ENCODE measurements around the gene ZSWIM8.

ZSWIM8 gene

GRCh38 chr10:73814896-73815718, 29.7 kb downstream of the ZSWIM8 start:
- Histone ChIP-seq H3K79me2 (ENCODE audit: low read length) (peaks cover 5% of the 10 kb centered on the region), H3K27ac (ENCODE audit: low read length) (no peak overlapping the region), H3F3A (ENCODE audit: insufficient read depth, low read length) (peaks cover 10% of the 10 kb centered on the region), H3K27me3 (replicated peaks; ENCODE audit: insufficient read depth, low read length) (no peaks in the 10 kb centered on the region), H3K9ac (ENCODE audit: low read length) (no peak overlapping the region), H3K4me3 (ENCODE audit: low read length) (no peak overlapping the region), H3K4me1 (ENCODE audit: low read length) (no peaks in the 10 kb centered on the region), H3K36me3 (replicated peaks; ENCODE audit: insufficient read depth, low read length) (no peaks in the 10 kb centered on the region), H3K9me2 (replicated peaks; ENCODE audit: insufficient read depth, low read length) (no peaks in the 10 kb centered on the region), H4K20me1 (ENCODE audit: insufficient read depth, low read length) (no peaks in the 10 kb centered on the region), H2AFZ (ENCODE audit: low read length) (no peak overlapping the region), H3K4me2 (ENCODE audit: low read depth, low read length) (no peak overlapping the region), H3K9me3 (replicated peaks; ENCODE audit: insufficient read depth, low read length) (no peaks in the 10 kb centered on the region)
- no peak for DNase-seq
- TF ChIP-seq EZH2 (optimal IDR thresholded peaks at IDR 0.05; ENCODE audit: low read depth, low read length) = no peak
- no peak; the same call in none of the 2 replicates for TF ChIP-seq CTCF (IDR thresholded peaks at IDR 0.05; ENCODE audit: low read length)
- no peak for TF ChIP-seq EZH2phosphoT487 (IDR thresholded peaks at IDR 0.05; ENCODE audit: low read length)

DNA sequence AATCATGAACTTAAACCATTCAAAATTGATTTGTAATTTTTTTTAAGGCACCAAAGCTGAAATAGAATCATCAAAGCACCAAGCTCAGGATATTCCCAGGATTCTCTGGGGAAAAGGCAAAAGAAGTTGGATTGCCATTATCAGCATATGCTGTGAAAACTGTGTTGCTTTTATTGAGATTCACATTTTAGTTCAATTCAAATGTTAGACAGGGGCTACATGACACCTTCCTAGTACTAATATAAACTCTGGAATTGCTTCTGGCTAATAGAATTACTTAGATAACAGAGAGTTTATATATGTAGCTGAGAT, 30.3 kb downstream of the ZSWIM8 start:
- no peak for DNase-seq
- Histone ChIP-seq H3K4me2 (ENCODE audit: low read depth, low read length) (no peak overlapping the region), H3K9me2 (replicated peaks; ENCODE audit: insufficient read depth, low read length) (no peaks in the 10 kb centered on the region), H3K9me3 (replicated peaks; ENCODE audit: insufficient read depth, low read length) (no peaks in the 10 kb centered on the region), H3K27me3 (replicated peaks; ENCODE audit: insufficient read depth, low read length) (no peaks in the 10 kb centered on the region), H3K9ac (ENCODE audit: low read length) (no peak overlapping the region), H3F3A (ENCODE audit: insufficient read depth, low read length) (peaks cover 8% of the 10 kb centered on the region), H2AFZ (ENCODE audit: low read length) (no peak overlapping the region), H3K27ac (ENCODE audit: low read length) (no peak overlapping the region), H3K4me3 (ENCODE audit: low read length) (no peak overlapping the region), H3K36me3 (replicated peaks; ENCODE audit: insufficient read depth, low read length) (no peaks in the 10 kb centered on the region), H4K20me1 (ENCODE audit: insufficient read depth, low read length) (no peaks in the 10 kb centered on the region), H3K79me2 (ENCODE audit: low read length) (peaks cover 1% of the 10 kb centered on the region), H3K4me1 (ENCODE audit: low read length) (no peaks in the 10 kb centered on the region)
- TF ChIP-seq EZH2phosphoT487 (IDR thresholded peaks at IDR 0.05; ENCODE audit: low read length) (no peak), EZH2 (optimal IDR thresholded peaks at IDR 0.05; ENCODE audit: low read depth, low read length) (no peak), CTCF (IDR thresholded peaks at IDR 0.05; ENCODE audit: low read length) (no peak)

DNA sequence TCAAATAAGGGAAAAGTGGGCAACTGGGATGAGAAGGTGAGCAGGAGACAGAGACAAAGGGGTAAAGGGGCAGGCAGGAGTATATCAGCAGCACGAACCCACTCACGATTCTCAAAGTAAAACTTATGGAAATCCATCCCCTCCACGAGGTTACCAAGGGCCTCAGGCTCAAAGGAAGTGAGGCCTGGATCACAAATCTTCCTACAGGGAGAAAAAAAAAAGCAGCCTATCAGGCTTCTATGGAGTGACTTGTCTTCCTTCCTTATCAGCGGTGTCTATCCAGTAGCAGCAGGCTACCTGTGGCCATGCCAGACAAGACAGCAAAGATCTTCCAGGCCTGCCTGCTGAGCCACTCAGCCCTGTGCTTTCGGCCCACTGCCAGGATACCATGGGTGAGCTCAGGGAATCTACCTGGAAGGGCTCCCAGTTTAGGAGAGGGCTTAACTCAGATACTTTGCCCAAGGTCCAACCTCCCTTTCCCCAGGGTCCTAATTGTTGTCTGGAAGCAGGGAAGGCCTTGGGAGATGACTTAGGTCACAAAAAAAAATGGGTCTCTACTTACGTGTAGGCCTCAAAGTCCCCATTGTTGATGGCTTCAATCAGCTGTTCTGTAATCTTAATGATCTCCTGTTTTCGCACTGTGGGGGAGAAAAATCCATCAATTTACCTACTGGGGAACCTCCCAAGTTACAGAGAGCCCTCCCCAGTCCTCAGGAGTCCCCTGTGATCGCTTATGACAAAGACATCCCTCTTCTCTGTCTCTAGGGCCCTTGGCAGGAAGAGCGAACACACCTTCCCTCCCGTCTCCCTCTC, 31.7 kb downstream of the ZSWIM8 start:
- H3K27me3 ChIP-seq (replicated peaks; ENCODE audit: insufficient read depth, low read length) = no peaks in the 10 kb centered on the region
- TF ChIP-seq EZH2 (optimal IDR thresholded peaks at IDR 0.05; ENCODE audit: low read depth, low read length) (no peak), EZH2phosphoT487 (IDR thresholded peaks at IDR 0.05; ENCODE audit: low read length) (no peak), CTCF (IDR thresholded peaks at IDR 0.05; ENCODE audit: low read length) (no peak)
- H3K79me2 ChIP-seq (ENCODE audit: low read length) = no peaks in the 10 kb centered on the region
- H3K9me3 ChIP-seq (replicated peaks; ENCODE audit: insufficient read depth, low read length) = no peaks in the 10 kb centered on the region
- no peak for DNase-seq
- no peaks in the 10 kb centered on the region for H3K36me3 ChIP-seq (replicated peaks; ENCODE audit: insufficient read depth, low read length)
- H3K9ac ChIP-seq (ENCODE audit: low read length) = no peak overlapping the region
- no peak overlapping the region for H2AFZ ChIP-seq (ENCODE audit: low read length)
- H3K27ac ChIP-seq (ENCODE audit: low read length) = no peak overlapping the region
- no peaks in the 10 kb centered on the region for H4K20me1 ChIP-seq (ENCODE audit: insufficient read depth, low read length)
- H3K4me1 ChIP-seq (ENCODE audit: low read length) = no peaks in the 10 kb centered on the region
- no peak overlapping the region for H3K4me2 ChIP-seq (ENCODE audit: low read depth, low read length)
- H3K9me2 ChIP-seq (replicated peaks; ENCODE audit: insufficient read depth, low read length) = no peaks in the 10 kb centered on the region
- H3K4me3 ChIP-seq (ENCODE audit: low read length) = no peak overlapping the region
- peaks cover 7% of the 10 kb centered on the region for H3F3A ChIP-seq (ENCODE audit: insufficient read depth, low read length)

All from MM.1S (cell line).